Activated CD8-positive, alpha-beta memory T cell treated with anti-CD3 and anti-CD28 coated beads, Interleukin-2, amount 50 U/mL, for 48 hours (primary cell): Measurements from ENCODE around the gene IL31RA.
"Not testable (repeated sequence)": the region's sequence is repeated elsewhere in the genome, so short reads cannot be mapped to it uniquely, and the experiment has no call there.

Experiments
- DNase-seq: peaks from one replicate; pipeline ENCODE4 v3.0.0-alpha.2; 2020

Gene IL31RA

DNA sequence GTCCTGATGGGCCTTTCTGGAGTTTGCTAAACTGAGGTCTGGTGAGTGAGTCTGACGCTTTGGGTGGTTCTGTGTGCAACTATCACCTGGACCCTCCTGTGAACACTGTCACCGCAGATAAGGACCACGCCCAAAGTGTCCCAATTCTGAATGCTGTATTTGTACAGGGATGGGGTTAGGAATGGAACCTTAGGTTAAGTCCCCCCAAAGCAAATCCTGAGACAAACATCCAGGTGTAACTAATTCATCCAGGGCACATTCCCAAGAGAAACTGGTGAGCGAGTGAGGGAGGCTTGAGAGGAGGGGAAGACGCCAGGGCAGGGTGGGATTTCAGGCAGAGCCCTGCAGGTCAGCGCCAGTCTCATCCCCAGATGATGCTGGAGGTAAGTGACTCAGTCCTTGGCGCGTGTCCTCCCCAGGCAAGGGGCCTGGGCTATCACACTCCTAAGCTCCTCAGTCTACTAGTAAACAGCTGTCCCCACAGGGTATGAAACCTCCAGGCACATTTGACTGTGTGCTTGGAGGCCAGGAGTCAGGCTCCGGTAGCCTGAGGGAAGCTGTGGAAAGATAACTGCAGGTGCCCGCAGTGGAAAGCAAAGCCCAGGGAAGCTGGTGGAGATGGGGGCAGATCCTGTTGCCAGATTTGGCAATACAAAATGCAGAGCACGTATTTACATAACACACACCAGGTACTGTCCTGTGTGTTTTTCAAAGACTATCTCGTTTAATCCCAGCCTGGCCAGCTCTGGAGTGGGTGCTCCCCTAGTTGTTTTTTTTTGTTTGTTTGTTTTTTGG lies 76.9 kb downstream of the IL31RA start:
- DNase-seq, result no peak

DNA sequence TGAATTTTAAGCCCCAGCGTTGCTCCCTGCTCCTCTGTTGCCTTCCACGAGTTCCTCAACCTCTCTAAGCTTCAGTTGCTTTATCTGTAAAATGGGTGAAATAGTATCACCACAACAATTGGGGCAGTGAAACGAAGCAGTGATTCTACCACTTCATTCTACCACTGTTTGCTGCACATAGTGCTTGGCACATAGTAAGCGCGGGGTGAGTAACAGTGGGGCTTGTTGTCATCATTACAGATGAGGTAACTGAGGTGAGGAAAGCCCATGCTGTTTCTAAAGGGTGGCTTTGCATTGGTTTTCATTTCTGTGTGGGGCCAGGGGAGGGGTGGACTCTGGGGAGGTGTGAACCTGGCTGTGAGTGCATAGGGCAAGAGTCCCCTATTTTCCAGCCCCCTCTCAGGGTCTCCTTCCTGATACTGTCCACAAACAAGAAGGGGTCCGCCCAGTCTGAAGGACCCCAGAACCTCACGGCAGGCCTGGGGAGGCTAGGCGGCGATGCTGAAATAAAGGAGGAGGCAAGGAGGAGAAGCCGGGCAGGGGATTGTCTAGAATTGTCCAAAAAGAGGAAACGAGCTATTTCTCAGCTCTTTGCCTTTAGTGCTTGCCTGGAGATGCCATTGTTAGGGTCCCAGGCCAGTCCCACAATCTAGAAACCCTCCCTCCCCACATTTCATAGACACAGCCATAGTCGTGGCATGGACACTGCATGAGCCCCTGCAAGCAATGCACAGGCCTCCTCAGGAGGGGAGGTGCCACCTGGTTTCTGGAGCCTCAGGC lies 78.1 kb downstream of the IL31RA start:
- no peak for DNase-seq

DNA sequence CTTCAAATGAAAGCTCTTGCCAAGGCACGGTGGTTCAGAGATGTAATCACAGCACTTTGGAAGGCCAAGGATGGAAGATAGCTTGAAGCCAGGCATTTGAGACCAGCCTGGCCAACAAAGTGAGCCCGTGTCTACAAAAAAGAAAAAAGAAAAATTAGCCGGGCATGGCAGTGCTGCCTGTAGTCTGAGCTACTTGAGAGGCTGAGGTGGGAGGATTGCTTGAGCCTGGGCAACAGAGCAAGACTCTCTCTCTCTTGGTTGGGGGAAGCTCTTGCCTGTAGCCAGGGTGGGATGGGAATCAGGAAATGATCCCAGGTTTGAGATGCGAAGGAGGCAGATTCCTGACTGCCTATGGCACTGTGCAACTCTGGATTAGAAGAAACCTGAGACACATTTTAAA lies 81.5 kb downstream of the IL31RA start:
- DNase-seq, result no peak

DNA sequence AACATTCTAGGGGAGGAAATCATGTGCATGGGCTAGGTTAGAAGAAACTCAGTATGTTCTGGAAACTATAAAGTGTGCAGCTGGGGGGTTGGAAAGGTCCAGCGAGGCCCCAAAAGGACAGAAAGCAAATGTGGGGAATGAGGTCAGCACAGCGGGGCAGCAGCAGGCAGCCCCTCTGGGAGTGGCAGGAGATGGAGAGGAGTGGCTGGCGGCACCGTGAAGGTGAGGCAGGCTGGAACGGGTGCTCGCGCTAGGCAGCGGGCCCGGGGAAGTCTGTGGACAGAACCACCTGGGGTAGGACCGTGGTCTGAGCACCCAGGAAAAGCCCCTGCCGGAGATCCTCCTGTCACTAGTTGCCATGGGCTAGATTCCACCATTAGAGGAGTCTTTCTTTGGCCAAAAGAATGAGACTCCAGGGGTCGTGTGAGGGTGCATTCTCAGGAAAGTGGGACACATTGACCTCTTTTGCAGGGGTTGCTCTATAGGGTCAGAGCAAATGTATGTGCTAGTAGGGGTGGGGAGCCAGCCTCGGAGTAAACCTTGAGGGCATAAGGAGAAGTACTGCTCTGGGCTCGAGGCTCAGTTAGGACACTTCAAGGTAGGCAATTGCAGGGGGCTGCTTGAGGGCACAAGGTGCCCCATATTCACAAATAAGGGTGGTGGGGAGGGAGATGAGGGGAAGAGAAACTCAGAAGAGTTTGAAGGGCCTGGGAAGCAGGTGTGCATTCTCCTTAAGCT lies 82.4 kb downstream of the IL31RA start:
- DNase-seq, result no peak

DNA sequence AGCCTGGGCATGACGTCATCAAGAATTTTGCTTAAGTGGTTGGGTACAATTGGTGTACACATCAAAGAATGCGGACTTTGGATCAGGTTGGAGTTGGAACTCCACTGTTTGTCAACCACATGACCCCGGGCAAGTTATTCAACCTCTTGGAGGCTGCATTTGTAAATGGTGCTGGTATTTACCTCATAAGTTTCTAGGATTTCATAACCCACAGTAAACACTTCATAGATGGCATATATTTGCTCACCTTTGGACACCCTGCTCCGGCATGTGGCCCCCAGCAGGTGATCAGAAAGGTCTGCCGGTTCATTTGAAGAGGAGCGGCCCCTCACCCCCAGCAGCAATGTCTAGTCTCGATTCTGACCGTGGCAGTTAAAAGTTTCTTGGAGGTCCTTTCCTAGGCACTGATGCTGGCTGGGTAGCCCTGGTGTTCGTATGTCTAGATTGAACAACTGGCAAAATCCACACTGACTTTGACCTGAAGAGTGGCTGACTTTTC lies 83.0 kb downstream of the IL31RA start:
- DNase-seq, result no peak

DNA sequence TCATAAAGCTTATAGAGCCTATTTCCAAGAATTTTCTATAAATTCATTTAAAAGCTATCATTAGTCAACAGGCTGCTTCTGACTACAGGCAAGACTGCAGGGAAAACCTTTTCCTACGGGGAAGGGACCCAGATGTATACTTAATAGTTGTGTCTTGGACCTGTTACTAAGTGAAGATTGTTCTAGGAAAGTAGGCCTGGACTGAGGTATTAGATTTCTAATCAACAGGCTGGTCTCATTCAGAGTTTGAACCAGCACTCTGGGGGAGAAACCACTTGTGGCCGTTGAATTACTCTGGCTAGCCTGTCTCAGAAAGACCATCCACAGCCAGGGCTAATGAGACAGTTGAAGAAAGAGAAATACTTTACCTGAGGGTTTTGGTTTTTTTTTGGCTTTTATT lies 83.6 kb downstream of the IL31RA start:
- DNase-seq, result no peak

DNA sequence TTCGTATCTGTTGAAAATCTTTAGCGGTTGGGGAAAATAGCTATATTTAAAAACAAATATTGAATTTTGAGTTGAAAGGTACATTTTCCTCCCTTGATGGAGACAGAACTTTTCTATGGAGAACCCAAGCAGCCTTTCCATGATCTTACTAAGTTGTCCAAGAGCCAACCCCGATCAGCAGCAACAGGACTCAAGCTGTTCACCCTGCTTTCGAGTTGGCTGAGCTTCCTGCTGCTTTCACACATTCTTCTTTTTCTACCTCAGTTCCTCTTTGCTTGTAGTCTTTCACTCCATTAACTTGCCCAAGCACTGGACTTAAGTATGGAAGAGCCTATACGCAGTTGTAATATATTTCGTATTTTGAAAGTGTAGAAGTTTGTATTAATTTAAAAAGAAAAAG lies 84.2 kb downstream of the IL31RA start:
- no peak for DNase-seq

DNA sequence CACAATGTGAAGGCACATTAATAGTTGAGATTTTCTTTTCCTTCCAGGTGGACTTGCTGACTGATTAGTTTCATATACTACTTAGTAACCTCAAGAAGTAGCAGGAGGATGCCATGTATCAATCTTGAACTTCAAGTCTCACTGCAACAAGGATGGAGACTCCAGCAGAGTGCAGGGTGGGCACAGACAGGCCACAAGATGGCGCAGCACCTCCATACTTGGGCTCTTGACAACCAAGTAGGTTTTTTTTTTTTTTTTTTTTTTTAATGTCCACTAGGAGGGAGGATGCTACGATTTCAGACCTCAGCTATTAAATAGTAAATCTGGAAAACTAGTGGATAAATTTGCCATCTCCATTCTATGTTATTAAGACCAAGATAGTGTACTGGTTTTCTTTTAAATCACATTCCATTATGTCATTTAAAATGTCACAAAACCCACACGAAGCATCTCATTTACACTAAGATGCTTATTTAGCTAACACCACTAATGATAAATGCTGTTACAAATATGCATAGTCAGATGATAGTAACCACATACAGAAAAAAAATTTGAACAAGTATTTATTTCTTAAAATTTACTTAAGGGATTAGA lies 85.0 kb downstream of the IL31RA start:
- DNase-seq, result peak; percentile 83

DNA sequence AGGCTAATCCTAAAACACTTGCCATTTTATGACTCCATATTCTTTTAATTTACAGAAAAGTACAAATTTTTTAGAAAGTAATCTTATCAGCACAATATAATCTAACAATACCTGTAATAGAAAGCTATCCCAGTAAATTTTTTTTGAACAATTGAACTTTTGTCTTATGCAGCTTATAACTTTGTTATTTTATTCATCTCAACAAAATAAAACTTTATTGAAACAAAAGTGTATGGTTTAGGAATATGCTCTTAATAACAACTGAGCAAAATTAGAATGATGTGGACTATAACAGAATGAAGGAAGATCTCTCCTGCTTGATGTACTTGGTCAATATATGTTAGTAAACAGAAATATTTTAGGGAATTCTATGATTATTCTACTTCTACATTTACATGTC lies 86.4 kb downstream of the IL31RA start:
- DNase-seq, result not testable (repeated sequence)

DNA sequence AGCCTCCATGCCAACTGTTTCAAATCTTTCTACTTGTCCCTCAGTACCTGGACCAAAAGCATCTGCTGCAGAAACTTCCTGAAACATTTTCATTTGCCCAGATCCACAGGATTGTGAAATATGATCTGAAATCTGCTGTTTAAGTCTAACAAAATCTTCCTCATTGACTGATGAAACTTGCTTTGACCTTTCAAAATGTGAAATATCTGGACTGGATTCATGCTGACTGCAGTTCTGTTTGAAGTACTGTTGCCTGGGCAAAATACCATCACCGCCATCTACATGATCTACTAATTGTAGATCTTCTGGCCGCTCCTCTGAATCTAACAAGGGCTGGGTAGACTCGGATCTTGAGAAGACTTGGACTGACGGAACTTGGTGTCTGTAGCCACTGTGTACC lies 90.0 kb downstream of the IL31RA start:
- not testable (repeated sequence) for DNase-seq

DNA sequence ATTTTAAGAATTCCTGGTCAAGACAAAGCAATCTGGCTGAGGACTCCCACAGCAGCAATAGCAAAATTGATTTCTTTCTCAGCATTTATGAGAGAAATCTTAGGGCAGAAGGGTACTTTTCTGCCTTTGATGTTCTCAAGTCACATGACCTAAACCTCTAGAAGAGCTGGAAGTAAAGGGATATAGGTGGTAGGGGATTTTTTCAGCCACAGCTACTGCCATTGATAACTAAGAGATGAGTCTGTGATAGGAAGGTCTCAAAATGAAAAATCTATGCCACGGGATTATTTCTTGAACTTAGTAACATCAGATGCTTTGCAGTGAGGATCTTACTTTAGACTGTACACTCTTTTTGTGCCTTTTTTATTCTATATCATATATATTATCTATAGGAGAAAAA lies 108.1 kb downstream of the IL31RA start:
- DNase-seq, result no peak

DNA sequence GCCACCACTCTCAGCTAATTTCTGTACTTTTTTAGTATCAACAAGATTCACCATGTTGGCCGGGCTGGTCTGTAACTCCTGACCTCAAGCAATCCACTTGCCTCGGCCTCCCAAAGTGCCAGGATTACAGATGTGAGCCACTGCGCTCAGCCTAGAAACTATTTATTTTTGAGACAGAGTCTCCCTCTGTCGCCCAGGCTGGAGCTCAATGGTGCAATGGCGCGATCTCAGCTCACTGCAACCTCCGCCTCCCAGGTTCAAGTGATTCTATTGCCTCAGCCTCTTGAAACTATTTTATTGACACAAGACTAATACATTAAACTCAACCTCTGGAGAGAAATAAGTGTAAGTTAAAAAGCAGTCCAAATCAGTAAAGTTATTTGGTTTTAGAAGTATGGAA lies 109.6 kb downstream of the IL31RA start:
- no peak for DNase-seq

DNA sequence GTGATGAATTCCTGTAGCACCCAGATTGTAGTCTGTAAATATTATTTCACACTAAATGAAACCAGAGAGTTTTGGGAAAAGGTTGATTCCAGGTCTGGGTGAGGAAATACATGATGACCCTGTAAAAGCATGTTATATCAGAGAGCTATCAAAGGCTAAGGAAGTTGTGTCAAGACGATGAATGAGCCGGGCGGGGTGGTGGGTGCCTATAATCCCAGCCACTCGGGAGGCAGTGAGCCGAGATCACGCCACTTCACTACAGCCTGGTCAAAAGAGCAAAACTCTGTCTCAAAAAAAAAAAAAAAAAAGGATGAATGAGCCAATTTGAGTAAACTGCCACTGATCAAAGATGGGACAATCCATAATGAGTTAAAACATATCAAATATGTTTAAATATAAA lies 114.4 kb downstream of the IL31RA start:
- no peak for DNase-seq

DNA sequence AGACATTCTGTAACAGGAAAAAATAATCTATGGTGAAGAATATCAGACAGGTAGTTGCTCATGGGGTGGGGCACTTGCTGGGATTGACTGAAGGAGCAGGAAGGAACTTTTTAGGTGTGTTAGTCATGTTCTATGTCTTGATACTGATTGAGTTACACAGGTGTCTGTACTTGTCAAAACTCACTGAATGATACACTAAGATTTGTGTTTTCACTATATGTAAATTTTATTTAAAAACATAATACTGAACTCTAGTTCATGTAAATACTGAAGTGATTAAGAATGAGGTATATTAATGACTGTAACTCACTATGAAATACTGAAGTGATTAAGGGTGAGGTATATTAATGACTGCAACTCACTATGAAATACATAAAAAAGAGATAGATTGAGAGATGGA lies 115.1 kb downstream of the IL31RA start:
- DNase-seq, result no peak

DNA sequence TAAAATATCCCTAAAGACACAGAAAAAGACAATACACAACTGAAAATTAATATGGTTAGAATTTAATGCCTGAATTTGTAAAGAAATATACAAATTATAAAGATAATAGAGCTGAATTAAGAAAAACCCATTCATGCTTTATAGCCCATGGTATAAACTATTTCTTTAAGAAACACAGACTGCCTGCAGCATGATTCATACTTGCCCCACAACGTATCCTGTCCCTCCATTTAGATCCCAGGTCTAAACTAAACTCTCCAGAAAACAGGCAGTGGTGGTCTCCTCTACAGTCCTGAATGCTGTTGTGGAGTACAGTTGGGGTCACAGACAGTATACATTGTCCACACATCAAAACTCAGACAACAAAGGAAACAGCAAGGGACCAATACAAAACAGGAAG lies 118.8 kb downstream of the IL31RA start:
- no peak for DNase-seq
